AG04450 (cell line): ENCODE measurements around the gene GIMAP7. TPM values are rescaled to one million over a fixed set of nuclear protein-coding genes. Genes with fewer than 3 reads are reported as not detected.
"Not testable (repeated sequence)": the region's sequence is repeated elsewhere in the genome, so short reads cannot be mapped to it uniquely, and the experiment has no call there.

Experiments used
- CTCF ChIA-PET: fragments of 300-600, 350-600 bp; formaldehyde crosslinking; extraction: SDS; loops from one replicate; lab custom pipeline; 2022; ENCODE audit warnings: antibody characterized with exemption, inconsistent platforms; lab: Charles Lee
- POLR2A ChIA-PET: fragments of 350-600 bp; formaldehyde crosslinking; extraction: SDS; loops from one replicate; lab custom pipeline; 2021; ENCODE audit warnings: antibody characterized with exemption, inconsistent platforms; lab: Yijun Ruan, JAX
- DNase-seq: peaks from one replicate; pipeline ENCODE4 v3.0.0-alpha.2; 2011; ENCODE audit warnings: low read depth, low spot score
- H3K27ac ChIP-seq: one replicate; pipeline ENCODE4 v1.5.1; 2012; ENCODE audit warnings: low read depth, low read length, control low read depth
- H3K27me3 ChIP-seq: one replicate; pipeline ENCODE4 v1.6.0; 2012; ENCODE audit warnings: low read length; ENCODE audit not compliant: control insufficient read depth, insufficient read depth
- H3K4me3 ChIP-seq: 2 replicates; pipeline ENCODE4 v1.5.1; 2011; ENCODE audit warnings: mild to moderate bottlenecking, low read depth, low read length, control low read depth
- H3K9me3 ChIP-seq: 2 replicates; pipeline ENCODE4 v1.5.1; 2012; ENCODE audit warnings: low read length; ENCODE audit not compliant: control insufficient read depth, insufficient read depth
- CTCF ChIP-seq: IDR thresholded peaks from 2 replicates; pipeline ENCODE4 v1.5.1; 2011; ENCODE audit warnings: low read depth, low read length, control low read depth, inconsistent platforms
- polyA plus RNA-seq: library from polyadenylated mRNA; depleted of rRNA; stranded (reverse); fragments of >200 nt; gene quantifications from 2 replicates; pipeline ENCODE4 v1.2.3, GENCODE V29; 2011

GIMAP7 gene
- polyA plus RNA-seq, 1 experiment: not detected

GRCh38 chr7:150516956-150517745 lies 2.5 kb downstream of the GIMAP7 start:
- DNase-seq: no peak
- no peak for TF ChIP-seq CTCF
- no peaks in the 10 kb centered on the region for H3K27me3 ChIP-seq
- H3K9me3 ChIP-seq: peaks cover 12% of the 10 kb centered on the region
- ChIA-PET POLR2A (no interaction called here), CTCF (no interaction called here)
- no peak overlapping the region for H3K4me3 ChIP-seq
- H3K27ac ChIP-seq: no peak overlapping the region

- Histone ChIP-seq H3K27me3 (no peaks in the 10 kb centered on the region), H3K9me3 (peaks cover 10% of the 10 kb centered on the region), H3K4me3 (no peak overlapping the region), H3K27ac (no peak overlapping the region)
- ChIA-PET POLR2A (no interaction called here), CTCF (no interaction called here)
- no peak for TF ChIP-seq CTCF
- no peak for DNase-seq
These were observed 4.6 kb downstream of the GIMAP7 start for GRCh38 chr7:150519310-150519709.

DNA sequence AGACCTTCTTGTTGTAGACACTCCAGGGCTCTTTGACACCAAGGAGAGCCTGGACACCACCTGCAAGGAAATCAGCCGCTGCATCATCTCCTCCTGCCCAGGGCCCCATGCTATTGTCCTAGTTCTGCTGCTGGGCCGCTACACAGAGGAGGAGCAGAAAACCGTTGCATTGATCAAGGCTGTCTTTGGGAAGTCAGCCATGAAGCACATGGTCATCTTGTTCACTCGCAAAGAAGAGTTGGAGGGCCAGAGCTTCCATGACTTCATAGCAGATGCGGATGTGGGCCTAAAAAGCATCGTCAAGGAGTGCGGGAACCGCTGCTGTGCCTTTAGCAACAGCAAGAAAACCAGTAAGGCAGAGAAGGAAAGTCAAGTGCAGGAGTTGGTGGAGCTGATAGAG lies 5.5 kb downstream of the GIMAP7 start:
- no peak for DNase-seq
- H3K27me3 ChIP-seq: no peaks in the 10 kb centered on the region
- ChIA-PET POLR2A (no interaction called here), CTCF (no interaction called here)
- TF ChIP-seq CTCF: no peak
- H3K27ac ChIP-seq: no peak overlapping the region
- H3K9me3 ChIP-seq: peaks cover 10% of the 10 kb centered on the region
- H3K4me3 ChIP-seq: no peak overlapping the region

- CTCF ChIA-PET, H3K27me3 ChIP-seq, H3K4me3 ChIP-seq, POLR2A ChIA-PET, H3K27ac ChIP-seq, H3K9me3 ChIP-seq, DNase-seq: not testable (repeated sequence)
These were observed 8.3 kb downstream of the GIMAP7 start for GRCh38 chr7:150522931-150523330.

GRCh38 chr7:150524018-150524417 lies 9.3 kb downstream of the GIMAP7 start:
- ChIA-PET POLR2A (no interaction called here), CTCF (no interaction called here)
- Histone ChIP-seq H3K4me3 (no peak overlapping the region), H3K27me3 (no peaks in the 10 kb centered on the region), H3K9me3 (peaks cover 10% of the 10 kb centered on the region), H3K27ac (no peak overlapping the region)
- TF ChIP-seq CTCF: no peak
- no peak for DNase-seq
